Fibroblast of skin of left biceps (primary cell): Measurements from ENCODE around the gene C1orf116.
A peak's percentile ranks its signal among the peaks of the same experiment; 100 is the strongest.

ENCODE experiments used
- DNase-seq, 2 experiments: peaks; one replicate each; pipeline ENCODE4 v3.0.0-alpha.2; 2013; ENCODE audit warnings: low read depth in 2 of 2

The C1orf116 gene

DNA sequence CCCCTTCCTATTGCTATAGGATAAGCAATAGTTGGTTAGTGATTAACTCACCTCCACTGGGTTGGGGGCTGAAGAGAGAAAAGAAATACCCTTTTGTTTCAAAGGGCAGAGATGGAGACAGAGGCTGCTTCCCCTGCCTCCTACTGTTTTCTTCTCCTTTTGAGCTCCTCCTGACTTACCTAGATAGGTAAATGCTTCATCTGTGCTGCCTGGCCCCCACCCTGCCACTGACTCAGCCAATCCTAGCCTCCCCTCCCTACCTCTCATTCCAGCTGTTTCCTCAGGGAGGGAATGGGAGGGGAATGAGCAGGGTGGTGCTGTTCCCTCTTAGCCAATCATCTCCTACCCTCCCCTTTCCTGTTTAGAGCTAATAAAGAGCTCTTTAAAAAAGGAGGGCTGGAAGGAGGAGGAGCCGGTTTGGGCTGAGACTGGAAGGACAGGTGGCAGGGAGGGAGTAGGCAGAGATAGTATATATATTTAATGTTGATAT is at the start of gene C1orf116:
TSS of gene C1orf116 (minus strand) at position 229 of the 490 bp plus-strand sequence. CDS start 5,158 bp downstream, outside the sequence.
- DNase-seq: no peak

- no peak for DNase-seq
Measured at GRCh38 chr1:207081806-207082205, 49.2 kb upstream of the C1orf116 start.

GRCh38 chr1:207081088-207081487 is 48.5 kb upstream of the C1orf116 start:
- DNase-seq: no peak

GRCh38 chr1:207079706-207080241 is 47.2 kb upstream of the C1orf116 start:
- DNase-seq: no peak

DNA sequence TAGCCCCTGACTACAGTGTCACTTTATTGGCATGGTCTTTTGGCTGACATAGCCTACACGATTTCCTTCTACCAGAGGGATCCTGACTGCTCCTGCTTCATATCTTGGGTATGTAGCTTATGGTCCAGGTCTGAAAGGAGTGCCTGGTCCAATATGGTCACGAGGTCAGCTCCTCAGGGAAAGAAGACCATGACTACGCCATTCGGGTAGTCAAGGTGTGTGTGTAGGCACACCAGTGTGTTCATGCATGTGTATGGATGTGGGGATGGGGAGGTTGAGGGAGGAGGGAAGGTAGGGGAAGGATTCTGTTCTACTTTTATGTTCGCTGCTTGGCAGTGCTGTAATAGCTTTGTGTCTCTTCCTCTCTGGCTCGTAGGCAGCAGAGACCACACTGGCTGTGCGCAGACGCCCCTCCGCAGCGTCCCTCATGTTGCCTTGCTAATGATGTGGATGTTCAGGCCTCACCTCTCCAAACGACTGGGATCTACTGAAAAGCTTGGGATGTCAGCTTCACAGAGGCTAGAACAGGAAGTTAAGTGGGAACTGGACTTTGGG is 46.1 kb upstream of the C1orf116 start:
- no peak for DNase-seq

- peak; percentile 36 to 50 for DNase-seq
Measured at GRCh38 chr1:207077470-207078377, 45.2 kb upstream of the C1orf116 start.

GRCh38 chr1:207077012-207077411 is 44.5 kb upstream of the C1orf116 start:
- DNase-seq: no peak

- DNase-seq: no peak
Measured at GRCh38 chr1:207076181-207076955, 43.8 kb upstream of the C1orf116 start.

- no peak for DNase-seq
Measured at GRCh38 chr1:207073906-207074820, 41.6 kb upstream of the C1orf116 start.

DNA sequence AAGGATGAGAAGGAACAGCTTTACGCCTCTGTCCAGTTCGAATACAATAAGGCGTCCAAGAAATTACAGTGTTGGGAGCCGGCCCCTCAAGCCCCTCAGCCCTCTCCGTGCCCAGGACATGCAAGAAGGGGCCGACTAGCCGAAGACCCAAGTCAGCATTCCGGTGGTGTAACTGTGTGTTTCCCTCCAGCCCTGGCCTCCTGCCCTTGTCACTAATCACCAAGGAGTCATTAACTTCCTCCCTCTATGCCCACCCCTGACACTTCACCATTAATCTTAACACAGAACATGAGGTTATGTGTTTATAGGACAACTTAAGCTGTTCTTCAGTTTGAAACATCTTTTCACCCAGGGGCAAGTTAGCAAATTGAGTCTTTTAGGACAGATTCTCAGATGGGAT is 39.7 kb upstream of the C1orf116 start:
- no peak for DNase-seq

- DNase-seq: no peak
Measured at GRCh38 chr1:207071426-207071825, 38.9 kb upstream of the C1orf116 start.

DNA sequence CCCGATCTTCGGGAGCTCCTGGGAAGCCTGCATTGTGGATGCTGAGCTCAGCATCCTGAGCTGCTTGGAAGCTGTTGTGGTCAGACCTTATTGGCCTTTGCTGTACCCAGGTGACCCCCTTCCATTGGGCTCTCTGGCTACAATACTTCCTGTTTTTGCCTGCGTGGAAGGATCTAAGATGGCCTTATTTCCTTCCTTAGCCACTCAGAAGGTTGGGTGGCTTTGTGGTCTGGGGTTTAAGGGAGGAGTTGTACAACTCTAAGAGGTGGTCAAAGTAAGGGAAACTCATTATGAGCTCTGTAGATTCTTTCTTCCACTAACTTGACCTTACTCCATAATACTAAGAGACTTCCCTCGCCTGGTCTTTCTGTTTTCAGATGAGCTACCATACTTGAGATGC is 38.3 kb upstream of the C1orf116 start:
- no peak for DNase-seq

DNA sequence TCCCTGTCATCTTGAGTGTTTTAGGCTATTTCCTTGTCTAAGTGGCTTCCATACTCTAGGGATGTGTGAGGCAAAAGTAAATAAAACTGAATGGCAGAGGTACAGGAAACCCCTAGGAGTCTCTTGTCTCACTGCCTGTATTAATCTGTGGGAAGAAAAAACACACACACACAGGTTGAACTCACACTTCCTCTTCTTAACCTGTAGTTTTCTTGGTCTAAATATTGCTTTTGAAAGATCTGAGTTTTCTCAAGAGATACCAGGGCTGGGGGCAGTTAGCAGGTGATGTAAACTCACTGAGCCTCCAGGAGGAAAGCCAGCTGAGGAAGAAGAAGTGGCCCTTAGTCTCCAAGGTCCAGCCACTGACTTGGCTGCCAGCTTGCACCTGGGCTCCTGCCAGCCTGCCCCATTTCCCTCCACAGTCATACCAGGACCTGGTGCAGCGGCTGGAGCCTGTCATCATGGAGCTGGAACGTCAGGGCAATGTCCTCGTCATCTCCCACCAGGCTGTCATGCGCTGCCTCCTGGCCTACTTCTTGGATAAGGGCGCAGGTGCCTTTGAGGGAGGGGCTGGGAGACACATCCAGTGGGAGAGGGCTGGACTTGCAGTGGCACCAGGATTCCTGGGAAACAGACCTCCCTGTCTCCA is 37.4 kb upstream of the C1orf116 start:
- no peak for DNase-seq

- no peak for DNase-seq
Measured at GRCh38 chr1:207069061-207069460, 36.5 kb upstream of the C1orf116 start.

DNA sequence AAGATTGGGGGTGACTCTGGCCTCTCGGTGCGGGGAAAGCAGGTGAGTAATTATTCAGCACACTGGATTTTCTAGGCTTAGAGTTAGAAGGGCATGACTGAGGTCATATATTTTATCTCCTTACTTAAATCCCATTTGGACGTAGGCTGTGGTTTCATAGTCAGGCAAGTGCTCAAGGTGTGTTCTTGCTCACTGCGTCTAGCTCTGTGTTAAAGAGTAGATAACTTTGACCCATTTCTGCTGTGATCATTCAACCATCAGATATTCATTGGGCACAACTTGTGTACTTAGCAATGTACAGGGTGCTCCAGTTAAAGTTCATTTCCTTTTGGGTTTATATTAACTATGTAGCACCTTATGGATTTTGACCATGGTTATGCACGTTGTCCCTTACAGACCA is 35.1 kb upstream of the C1orf116 start:
- DNase-seq: no peak

GRCh38 chr1:207067185-207067584 is 34.6 kb upstream of the C1orf116 start:
- DNase-seq: no peak

DNA sequence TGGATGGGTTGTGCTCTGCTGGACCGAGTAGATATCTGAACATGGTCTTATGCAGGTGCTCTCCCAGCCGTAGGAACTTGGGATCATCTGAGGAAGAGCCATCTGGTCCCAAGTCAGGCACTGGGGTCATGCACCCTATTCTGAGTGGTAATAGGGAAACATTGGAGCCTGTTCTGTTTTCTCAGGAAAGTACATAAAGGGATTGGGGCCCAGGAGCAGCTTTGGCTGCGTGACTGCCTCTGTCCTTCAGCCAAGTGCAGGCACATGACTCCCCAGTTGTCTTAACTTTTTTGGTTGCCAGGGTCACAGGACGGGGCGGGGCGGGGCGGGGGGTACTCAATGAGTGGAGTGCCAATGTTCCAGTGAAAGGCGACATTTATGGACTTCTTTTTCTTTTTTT is 32.0 kb upstream of the C1orf116 start:
- DNase-seq: no peak

- DNase-seq: no peak
Measured at GRCh38 chr1:207063014-207063413, 30.5 kb upstream of the C1orf116 start.

- no peak for DNase-seq
Measured at GRCh38 chr1:207062058-207062457, 29.5 kb upstream of the C1orf116 start.

GRCh38 chr1:207060596-207060995 is 28.0 kb upstream of the C1orf116 start:
- no peak for DNase-seq
